ENCODE data around the gene DLL1.

The DLL1 gene

DNA sequence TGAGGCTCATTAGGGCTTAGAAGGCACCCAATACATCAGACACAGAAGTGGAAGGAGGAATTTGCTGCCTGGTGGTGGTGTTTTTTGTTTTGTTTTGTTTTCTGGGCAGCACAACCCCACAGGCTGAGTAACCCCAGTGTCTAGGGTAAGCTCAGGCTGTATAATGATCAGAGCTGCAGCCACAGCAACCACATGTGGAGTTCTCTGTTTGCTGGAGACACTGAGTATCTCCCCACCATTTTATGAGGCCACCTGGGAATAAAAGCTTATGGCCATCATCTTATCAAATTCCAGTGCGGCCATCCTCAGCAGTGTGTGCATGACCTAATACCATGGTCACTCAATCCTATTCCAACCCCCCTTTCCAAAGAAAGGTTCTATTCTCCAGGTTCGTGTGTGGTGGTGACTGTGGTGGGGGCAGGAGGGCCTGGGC, 3.4 kb upstream of the DLL1 start:
- Histone ChIP-seq H3K9me3 (ENCODE audit: low read length) (no peaks in the 10 kb centered on the region), H3K4me1 (ENCODE audit: insufficient read depth, low read length, severe bottlenecking) (peaks cover 42% of the 10 kb centered on the region), H3K79me2 (ENCODE audit: insufficient read depth, low read length) (no peaks in the 10 kb centered on the region), H3K4me3 (ENCODE audit: low read depth, low read length, poor library complexity, severe bottlenecking) (no peak overlapping the region), H3K27me3 (ENCODE audit: insufficient read depth, low read length) (peaks cover 13% of the 10 kb centered on the region), H3K36me3 (ENCODE audit: insufficient read depth, low read length) (no peaks in the 10 kb centered on the region), H4K20me1 (ENCODE audit: insufficient read depth, low read length) (no peaks in the 10 kb centered on the region), H3K9me2 (ENCODE audit: low read depth, low read length) (no peaks in the 10 kb centered on the region), H3K27ac (ENCODE audit: low read depth, low read length, poor library complexity, severe bottlenecking) (no peak overlapping the region), H3K4me2 (ENCODE audit: low read length) (no peak overlapping the region), H3F3A (ENCODE audit: insufficient read depth, low read length) (0 out of 2 replicates have a peak, but pooled peaks cover 6% of the 10 kb centered on the region), H2AFZ (ENCODE audit: low read length) (no peak overlapping the region), H3K9ac (ENCODE audit: low read length) (no peak overlapping the region)
- no peak for TF ChIP-seq EZH2 (IDR thresholded peaks at IDR 0.05; ENCODE audit: borderline replicate concordance, low read length)
- TF ChIP-seq, protein P1, sequence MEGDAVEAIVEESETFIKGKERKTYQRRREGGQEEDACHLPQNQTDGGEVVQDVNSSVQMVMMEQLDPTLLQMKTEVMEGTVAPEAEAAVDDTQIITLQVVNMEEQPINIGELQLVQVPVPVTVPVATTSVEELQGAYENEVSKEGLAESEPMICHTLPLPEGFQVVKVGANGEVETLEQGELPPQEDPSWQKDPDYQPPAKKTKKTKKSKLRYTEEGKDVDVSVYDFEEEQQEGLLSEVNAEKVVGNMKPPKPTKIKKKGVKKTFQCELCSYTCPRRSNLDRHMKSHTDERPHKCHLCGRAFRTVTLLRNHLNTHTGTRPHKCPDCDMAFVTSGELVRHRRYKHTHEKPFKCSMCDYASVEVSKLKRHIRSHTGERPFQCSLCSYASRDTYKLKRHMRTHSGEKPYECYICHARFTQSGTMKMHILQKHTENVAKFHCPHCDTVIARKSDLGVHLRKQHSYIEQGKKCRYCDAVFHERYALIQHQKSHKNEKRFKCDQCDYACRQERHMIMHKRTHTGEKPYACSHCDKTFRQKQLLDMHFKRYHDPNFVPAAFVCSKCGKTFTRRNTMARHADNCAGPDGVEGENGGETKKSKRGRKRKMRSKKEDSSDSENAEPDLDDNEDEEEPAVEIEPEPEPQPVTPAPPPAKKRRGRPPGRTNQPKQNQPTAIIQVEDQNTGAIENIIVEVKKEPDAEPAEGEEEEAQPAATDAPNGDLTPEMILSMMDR (IDR thresholded peaks at IDR 0.05; ENCODE audit: low read length): no peak

DNA sequence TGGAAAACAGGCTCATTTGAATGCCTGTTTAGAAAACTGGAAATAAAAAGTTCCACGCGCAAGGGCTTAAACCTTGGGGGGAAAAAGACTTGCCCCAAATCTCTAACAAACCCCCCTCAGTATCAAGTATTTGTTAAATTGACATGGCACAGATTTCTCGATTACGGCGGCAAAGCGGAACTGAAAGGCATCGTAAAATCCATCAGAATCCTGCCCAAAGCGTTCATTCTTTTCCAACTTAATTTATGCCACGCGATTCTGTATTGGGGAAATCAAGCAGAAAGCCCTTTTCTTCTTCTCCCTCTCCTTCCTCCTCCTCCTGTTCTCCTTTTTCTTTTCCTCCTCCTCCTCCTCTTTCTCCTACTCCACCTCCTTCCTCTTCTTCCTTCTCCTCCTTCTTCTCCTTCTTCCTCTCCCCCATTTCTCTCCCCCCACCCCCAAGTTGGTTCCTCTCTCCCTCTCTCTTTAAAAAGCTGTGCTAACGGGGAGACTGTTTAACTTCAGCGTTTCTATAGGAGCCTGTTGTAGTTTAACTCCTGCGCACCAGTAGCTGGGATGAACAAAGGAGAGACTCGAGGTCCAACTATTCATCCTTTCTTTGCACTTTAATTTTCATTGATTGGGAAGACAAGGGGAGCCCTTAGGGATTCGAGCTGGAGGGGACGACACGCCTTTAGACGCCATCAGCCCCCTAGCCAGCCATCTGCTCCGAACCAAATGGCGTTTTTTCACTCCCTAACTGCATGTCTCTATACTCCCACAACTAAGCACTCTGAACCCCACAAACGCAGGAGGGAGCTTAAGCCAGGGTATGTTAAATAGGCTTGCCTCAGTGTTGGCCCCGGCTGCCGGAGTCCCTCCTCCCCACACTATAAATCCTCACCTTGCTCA, 2.7 kb upstream of the DLL1 start:
- TF ChIP-seq, protein P1 (IDR thresholded peaks at IDR 0.05; ENCODE audit: low read length): no peak
- no peak for TF ChIP-seq EZH2 (IDR thresholded peaks at IDR 0.05; ENCODE audit: borderline replicate concordance, low read length)
- Histone ChIP-seq H3K27ac (ENCODE audit: low read depth, low read length, poor library complexity, severe bottlenecking) (no peak overlapping the region), H3K36me3 (ENCODE audit: insufficient read depth, low read length) (no peaks in the 10 kb centered on the region), H3K4me1 (ENCODE audit: insufficient read depth, low read length, severe bottlenecking) (peaks cover 43% of the 10 kb centered on the region), H2AFZ (ENCODE audit: low read length) (no peak overlapping the region), H3K27me3 (ENCODE audit: insufficient read depth, low read length) (peaks cover 10% of the 10 kb centered on the region), H3K4me3 (ENCODE audit: low read depth, low read length, poor library complexity, severe bottlenecking) (no peak overlapping the region), H3K9me3 (ENCODE audit: low read length) (no peaks in the 10 kb centered on the region), H3K9ac (ENCODE audit: low read length) (no peak overlapping the region), H3K9me2 (ENCODE audit: low read depth, low read length) (no peaks in the 10 kb centered on the region), H3F3A (ENCODE audit: insufficient read depth, low read length) (0 out of 2 replicates have a peak, but pooled peaks cover 6% of the 10 kb centered on the region), H3K4me2 (ENCODE audit: low read length) (no peak overlapping the region), H4K20me1 (ENCODE audit: insufficient read depth, low read length) (no peaks in the 10 kb centered on the region), H3K79me2 (ENCODE audit: insufficient read depth, low read length) (no peaks in the 10 kb centered on the region)

DNA sequence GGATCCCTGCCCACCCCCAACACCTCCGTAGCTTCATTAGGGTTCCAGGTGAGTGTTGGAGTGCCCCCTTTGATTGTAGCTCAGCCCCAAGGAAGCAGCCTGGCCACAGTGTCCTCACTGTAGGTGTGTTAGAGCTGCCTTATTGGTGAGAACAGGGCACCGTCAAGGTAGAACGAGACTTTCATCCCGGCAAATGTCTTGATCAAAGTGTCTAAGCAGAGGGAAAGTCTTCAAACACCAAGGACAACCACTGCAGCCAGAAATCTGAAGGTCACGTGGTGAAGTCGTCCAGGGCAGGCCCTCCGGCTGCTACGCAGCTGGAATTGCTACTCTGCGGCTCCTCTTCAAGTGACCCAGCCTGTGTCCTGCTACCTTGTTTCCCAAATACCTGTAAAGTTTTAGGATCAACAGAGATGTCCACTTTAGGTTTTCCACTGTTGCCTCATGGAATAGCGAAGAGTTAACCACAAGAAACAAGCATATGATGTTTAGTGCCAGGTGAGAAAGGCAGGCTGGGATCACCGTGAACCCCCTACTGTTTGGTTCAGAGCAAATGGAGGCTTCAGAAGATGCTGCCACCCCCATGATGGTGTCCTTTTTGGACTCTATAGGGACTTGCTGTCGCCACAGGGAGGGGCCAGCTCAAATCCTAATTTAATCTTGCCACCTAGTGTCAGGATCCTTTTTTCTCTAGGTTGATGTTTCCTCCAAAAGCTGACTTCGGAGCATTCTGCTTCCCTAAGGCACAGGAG, 1.7 kb upstream of the DLL1 start:
- Histone ChIP-seq H3F3A (ENCODE audit: insufficient read depth, low read length) (0 out of 2 replicates have a peak, but pooled peaks cover 6% of the 10 kb centered on the region), H3K9me2 (ENCODE audit: low read depth, low read length) (no peaks in the 10 kb centered on the region), H3K79me2 (ENCODE audit: insufficient read depth, low read length) (no peaks in the 10 kb centered on the region), H3K9ac (ENCODE audit: low read length) (no peak overlapping the region), H3K4me3 (ENCODE audit: low read depth, low read length, poor library complexity, severe bottlenecking) (no peak overlapping the region), H3K36me3 (ENCODE audit: insufficient read depth, low read length) (no peaks in the 10 kb centered on the region), H3K27me3 (ENCODE audit: insufficient read depth, low read length) (peaks cover 10% of the 10 kb centered on the region), H2AFZ (ENCODE audit: low read length) (no peak overlapping the region), H3K4me1 (ENCODE audit: insufficient read depth, low read length, severe bottlenecking) (peaks cover 43% of the 10 kb centered on the region), H4K20me1 (ENCODE audit: insufficient read depth, low read length) (no peaks in the 10 kb centered on the region), H3K9me3 (ENCODE audit: low read length) (no peaks in the 10 kb centered on the region), H3K27ac (ENCODE audit: low read depth, low read length, poor library complexity, severe bottlenecking) (no peak overlapping the region), H3K4me2 (ENCODE audit: low read length) (peak overlapping the region; percentile 67; the same call in 1 of the 2 replicates)
- no peak for TF ChIP-seq EZH2 (IDR thresholded peaks at IDR 0.05; ENCODE audit: borderline replicate concordance, low read length)
- TF ChIP-seq, protein P1 (IDR thresholded peaks at IDR 0.05; ENCODE audit: low read length): no peak; the same call in 1 of the 2 replicates
